ENCODE data around the gene RAB3B.

GRCh38 chr1:51997974-51998382, 7.5 kb upstream of the RAB3B start:
- no peak for TF ChIP-seq CTCF (IDR thresholded peaks at IDR 0.05; ENCODE audit: poor library complexity)
- no peak for TF ChIP-seq EZH2 (IDR thresholded peaks at IDR 0.05; ENCODE audit: borderline replicate concordance)
- no peak for TF ChIP-seq EZH2phosphoT487 (IDR thresholded peaks at IDR 0.05; ENCODE audit: low read depth, severe bottlenecking, unreplicated experiment)
